ENCODE measurements around the gene ADAMTS17. TPM values are rescaled to one million over a fixed set of nuclear protein-coding genes. Genes with fewer than 3 reads are reported as not detected.

ADAMTS17 gene
- total RNA-seq, 1 experiment from 2014 or later: 1.8 TPM

DNA sequence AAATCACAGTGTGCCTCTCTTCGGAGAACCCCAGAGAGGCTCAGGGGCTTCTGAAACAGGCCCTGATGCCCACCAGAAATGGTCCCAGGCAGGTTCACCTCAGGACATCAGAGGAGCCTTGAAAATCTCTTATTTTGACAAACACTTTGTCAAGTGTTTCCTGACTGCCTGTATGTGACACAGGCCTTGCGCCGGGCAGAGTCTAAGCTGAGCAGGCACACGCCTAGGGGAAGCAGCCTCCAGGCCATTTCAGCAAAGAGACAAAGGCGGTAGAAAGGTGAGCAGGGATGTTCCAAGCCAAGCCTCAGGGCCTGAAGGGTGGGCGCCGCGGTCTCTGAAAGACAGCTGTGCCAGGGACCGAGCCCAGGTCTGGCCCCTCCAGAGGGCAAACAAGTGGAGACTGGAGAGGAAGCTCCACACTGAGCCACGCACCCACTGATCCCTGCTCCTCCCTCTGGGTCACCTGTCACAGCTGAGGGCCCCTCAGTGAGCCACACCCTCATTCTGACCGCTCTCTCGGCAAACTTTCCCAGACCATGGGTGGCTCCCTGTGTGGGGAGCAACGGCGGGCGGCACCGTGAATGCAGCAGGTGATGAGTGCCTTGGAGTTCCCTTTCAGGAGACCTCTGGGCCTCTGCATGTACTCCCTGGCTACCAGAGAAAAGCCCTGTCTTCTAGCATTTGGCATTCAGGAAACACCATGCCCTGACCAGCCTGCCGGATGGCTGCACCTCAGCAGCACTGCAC lies 136.1 kb downstream of the ADAMTS17 start:
- CTCF ChIA-PET: interaction anchor here (0.9 to 1.8 kb wide), 2 partner anchors 133 to 277 kb away, joined by 3 to 6 read pairs; no protein-coding TSS in a partner anchor
- no peak overlapping the region for H3K27ac Mint-ChIP-seq

More for the DNA sequence above, 136.1 kb downstream of the ADAMTS17 start:
- POLR2A ChIA-PET: no interaction called here
- Mint-ChIP-seq H3K4me1 (peaks cover 28% of the 10 kb centered on the region), H3K4me3 (no peak overlapping the region), H3K27me3 (ENCODE audit: low read depth) (no peaks in the 10 kb centered on the region; the same call in 1 of the 2 replicates), H3K9me3 (peaks cover 10% of the 10 kb centered on the region), H3K36me3 (no peaks in the 10 kb centered on the region)
- DNase-seq (ENCODE audit: low spot score): no peak
- ATAC-seq: no peak
- TF ChIP-seq, protein P1, sequence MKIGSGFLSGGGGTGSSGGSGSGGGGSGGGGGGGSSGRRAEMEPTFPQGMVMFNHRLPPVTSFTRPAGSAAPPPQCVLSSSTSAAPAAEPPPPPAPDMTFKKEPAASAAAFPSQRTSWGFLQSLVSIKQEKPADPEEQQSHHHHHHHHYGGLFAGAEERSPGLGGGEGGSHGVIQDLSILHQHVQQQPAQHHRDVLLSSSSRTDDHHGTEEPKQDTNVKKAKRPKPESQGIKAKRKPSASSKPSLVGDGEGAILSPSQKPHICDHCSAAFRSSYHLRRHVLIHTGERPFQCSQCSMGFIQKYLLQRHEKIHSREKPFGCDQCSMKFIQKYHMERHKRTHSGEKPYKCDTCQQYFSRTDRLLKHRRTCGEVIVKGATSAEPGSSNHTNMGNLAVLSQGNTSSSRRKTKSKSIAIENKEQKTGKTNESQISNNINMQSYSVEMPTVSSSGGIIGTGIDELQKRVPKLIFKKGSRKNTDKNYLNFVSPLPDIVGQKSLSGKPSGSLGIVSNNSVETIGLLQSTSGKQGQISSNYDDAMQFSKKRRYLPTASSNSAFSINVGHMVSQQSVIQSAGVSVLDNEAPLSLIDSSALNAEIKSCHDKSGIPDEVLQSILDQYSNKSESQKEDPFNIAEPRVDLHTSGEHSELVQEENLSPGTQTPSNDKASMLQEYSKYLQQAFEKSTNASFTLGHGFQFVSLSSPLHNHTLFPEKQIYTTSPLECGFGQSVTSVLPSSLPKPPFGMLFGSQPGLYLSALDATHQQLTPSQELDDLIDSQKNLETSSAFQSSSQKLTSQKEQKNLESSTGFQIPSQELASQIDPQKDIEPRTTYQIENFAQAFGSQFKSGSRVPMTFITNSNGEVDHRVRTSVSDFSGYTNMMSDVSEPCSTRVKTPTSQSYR (CRISPR knock-in tag; IDR thresholded peaks at IDR 0.05): no peak
- TF ChIP-seq AFF4 (CRISPR knock-in tag; IDR thresholded peaks at IDR 0.05; ENCODE audit: borderline replicate concordance) (no peak), KAT7 (CRISPR knock-in tag; IDR thresholded peaks at IDR 0.05; ENCODE audit: borderline replicate concordance) (no peak), JAZF1 (CRISPR knock-in tag; IDR thresholded peaks at IDR 0.05) (no peak), ESRRA (CRISPR knock-in tag; IDR thresholded peaks at IDR 0.05; ENCODE audit: borderline replicate concordance) (no peak), ZNF425 (CRISPR knock-in tag; conservative IDR thresholded peaks at IDR 0.05) (no peak), ZNF416 (CRISPR knock-in tag; IDR thresholded peaks at IDR 0.05) (no peak), CREM (CRISPR knock-in tag; IDR thresholded peaks at IDR 0.05) (no peak), NFATC4 (CRISPR knock-in tag; IDR thresholded peaks at IDR 0.05) (no peak), RELA (CRISPR knock-in tag; IDR thresholded peaks at IDR 0.05; ENCODE audit: borderline replicate concordance) (no peak), USF2 (CRISPR knock-in tag; IDR thresholded peaks at IDR 0.05) (no peak)
